ENCODE measurements around the gene SERGEF. TPM values are rescaled to one million over a fixed set of nuclear protein-coding genes. Genes with fewer than 3 reads are reported as not detected.

Gene SERGEF
- total and polyA plus RNA-seq, 4 donors, result 12.0 to 17.9 (median 13.4) TPM

GRCh38 chr11:17976651-17977050 is 36.2 kb downstream of the SERGEF start:
- TF ChIP-seq ATF3 (IDR thresholded peaks at IDR 0.05), result no peak
- no peak for TF ChIP-seq YY1 (IDR thresholded peaks at IDR 0.05)
- TF ChIP-seq RAD21 (IDR thresholded peaks at IDR 0.05), result no peak
- TF ChIP-seq, protein P1, sequence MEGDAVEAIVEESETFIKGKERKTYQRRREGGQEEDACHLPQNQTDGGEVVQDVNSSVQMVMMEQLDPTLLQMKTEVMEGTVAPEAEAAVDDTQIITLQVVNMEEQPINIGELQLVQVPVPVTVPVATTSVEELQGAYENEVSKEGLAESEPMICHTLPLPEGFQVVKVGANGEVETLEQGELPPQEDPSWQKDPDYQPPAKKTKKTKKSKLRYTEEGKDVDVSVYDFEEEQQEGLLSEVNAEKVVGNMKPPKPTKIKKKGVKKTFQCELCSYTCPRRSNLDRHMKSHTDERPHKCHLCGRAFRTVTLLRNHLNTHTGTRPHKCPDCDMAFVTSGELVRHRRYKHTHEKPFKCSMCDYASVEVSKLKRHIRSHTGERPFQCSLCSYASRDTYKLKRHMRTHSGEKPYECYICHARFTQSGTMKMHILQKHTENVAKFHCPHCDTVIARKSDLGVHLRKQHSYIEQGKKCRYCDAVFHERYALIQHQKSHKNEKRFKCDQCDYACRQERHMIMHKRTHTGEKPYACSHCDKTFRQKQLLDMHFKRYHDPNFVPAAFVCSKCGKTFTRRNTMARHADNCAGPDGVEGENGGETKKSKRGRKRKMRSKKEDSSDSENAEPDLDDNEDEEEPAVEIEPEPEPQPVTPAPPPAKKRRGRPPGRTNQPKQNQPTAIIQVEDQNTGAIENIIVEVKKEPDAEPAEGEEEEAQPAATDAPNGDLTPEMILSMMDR (IDR thresholded peaks at IDR 0.05; ENCODE audit: low read depth, low read length, missing input control), result no peak
- TF ChIP-seq GABPA (IDR thresholded peaks at IDR 0.05 in 1 of 2, conservative IDR thresholded peaks at IDR 0.05 in 1 of 2), result no peak
- no peak for TF ChIP-seq SP1 (IDR thresholded peaks at IDR 0.05)
- no peak for TF ChIP-seq RXRA (IDR thresholded peaks at IDR 0.05)
- no peak for TF ChIP-seq FOXA2 (IDR thresholded peaks at IDR 0.05)
- no peak for TF ChIP-seq REST (IDR thresholded peaks at IDR 0.05)
- TF ChIP-seq TAF1 (conservative IDR thresholded peaks at IDR 0.05), result no peak
- TF ChIP-seq HNF4A (conservative IDR thresholded peaks at IDR 0.05), result no peak
- Histone ChIP-seq H3K36me3 (ENCODE audit: control insufficient read depth in 4 of 4, insufficient read depth in 3 of 4, low read depth in 1 of 4, low read length in 3 of 4) (peaks cover 0 to 6% (median 0%) of the 10 kb centered on the region in 4 donors), H3K27me3 (ENCODE audit: control insufficient read depth in 4 of 4, insufficient read depth in 4 of 4, low read length in 3 of 4) (no peaks in the 10 kb centered on the region), H3K9ac (ENCODE audit: low read depth in 1 of 2, low read length in 2 of 2) (no peak overlapping the region), H3K9me3 (ENCODE audit: control insufficient read depth in 4 of 4, low read length in 3 of 4) (no peaks in the 10 kb centered on the region), H3K4me1 (ENCODE audit: control insufficient read depth in 4 of 4, insufficient read depth in 4 of 4, low read length in 3 of 4) (peaks cover 2 to 29% (median 19%) of the 10 kb centered on the region in 4 donors), H3K27ac (ENCODE audit: low read depth in 1 of 2, low read length in 2 of 2) (no peak overlapping the region), H3K4me3 (ENCODE audit: low read depth in 1 of 3, low read length in 3 of 3) (no peak overlapping the region)
- DNase-seq (ENCODE audit: low spot score), result no peak
- 91% methylated on average over 1 of the region's 1 CpG for WGBS

- H3K9me3 ChIP-seq (ENCODE audit: control insufficient read depth in 4 of 4, low read length in 3 of 4), result no peaks in the 10 kb centered on the region
- no peaks in the 10 kb centered on the region for H3K27me3 ChIP-seq (ENCODE audit: control insufficient read depth in 4 of 4, insufficient read depth in 4 of 4, low read length in 3 of 4)
- no peak overlapping the region for H3K4me3 ChIP-seq (ENCODE audit: low read depth in 1 of 3, low read length in 3 of 3)
- peaks cover 2 to 24% (median 14%) of the 10 kb centered on the region in 4 donors for H3K4me1 ChIP-seq (ENCODE audit: control insufficient read depth in 4 of 4, insufficient read depth in 4 of 4, low read length in 3 of 4)
- TF ChIP-seq GABPA (IDR thresholded peaks at IDR 0.05 in 1 of 2, conservative IDR thresholded peaks at IDR 0.05 in 1 of 2) (no peak), RAD21 (IDR thresholded peaks at IDR 0.05) (no peak), YY1 (IDR thresholded peaks at IDR 0.05) (no peak), REST (IDR thresholded peaks at IDR 0.05) (no peak), ATF3 (IDR thresholded peaks at IDR 0.05) (no peak), HNF4A (conservative IDR thresholded peaks at IDR 0.05) (no peak), EGR1 (IDR thresholded peaks at IDR 0.05; ENCODE audit: low read depth in 2 of 2) (no peak), MAX (IDR thresholded peaks at IDR 0.05) (no peak), TAF1 (conservative IDR thresholded peaks at IDR 0.05) (no peak), JUND (IDR thresholded peaks at IDR 0.05) (no peak), NR2F2 (IDR thresholded peaks at IDR 0.05) (no peak), FOXA1 (IDR thresholded peaks at IDR 0.05) (no peak), FOXA2 (IDR thresholded peaks at IDR 0.05) (no peak), RXRA (IDR thresholded peaks at IDR 0.05) (no peak), SP1 (IDR thresholded peaks at IDR 0.05) (no peak)
- TF ChIP-seq, protein P1 (IDR thresholded peaks at IDR 0.05; ENCODE audit: low read depth, low read length, missing input control), result no peak
- TF ChIP-seq, protein P2, sequence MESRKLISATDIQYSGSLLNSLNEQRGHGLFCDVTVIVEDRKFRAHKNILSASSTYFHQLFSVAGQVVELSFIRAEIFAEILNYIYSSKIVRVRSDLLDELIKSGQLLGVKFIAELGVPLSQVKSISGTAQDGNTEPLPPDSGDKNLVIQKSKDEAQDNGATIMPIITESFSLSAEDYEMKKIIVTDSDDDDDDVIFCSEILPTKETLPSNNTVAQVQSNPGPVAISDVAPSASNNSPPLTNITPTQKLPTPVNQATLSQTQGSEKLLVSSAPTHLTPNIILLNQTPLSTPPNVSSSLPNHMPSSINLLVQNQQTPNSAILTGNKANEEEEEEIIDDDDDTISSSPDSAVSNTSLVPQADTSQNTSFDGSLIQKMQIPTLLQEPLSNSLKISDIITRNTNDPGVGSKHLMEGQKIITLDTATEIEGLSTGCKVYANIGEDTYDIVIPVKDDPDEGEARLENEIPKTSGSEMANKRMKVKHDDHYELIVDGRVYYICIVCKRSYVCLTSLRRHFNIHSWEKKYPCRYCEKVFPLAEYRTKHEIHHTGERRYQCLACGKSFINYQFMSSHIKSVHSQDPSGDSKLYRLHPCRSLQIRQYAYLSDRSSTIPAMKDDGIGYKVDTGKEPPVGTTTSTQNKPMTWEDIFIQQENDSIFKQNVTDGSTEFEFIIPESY (IDR thresholded peaks at IDR 0.05), result no peak
- H3K9ac ChIP-seq (ENCODE audit: low read depth in 1 of 2, low read length in 2 of 2), result no peak overlapping the region
- H3K36me3 ChIP-seq (ENCODE audit: control insufficient read depth in 4 of 4, insufficient read depth in 3 of 4, low read depth in 1 of 4, low read length in 3 of 4), result peaks cover 0 to 6% (median 0%) of the 10 kb centered on the region in 4 donors
- DNase-seq (ENCODE audit: low spot score), result no peak
- no peak overlapping the region for H3K27ac ChIP-seq (ENCODE audit: low read depth in 1 of 2, low read length in 2 of 2)
Measured at GRCh38 chr11:17974246-17974645, 38.6 kb downstream of the SERGEF start.
